HUES64 (cell line): ENCODE data around the gene EBLN1. TPM values are rescaled to one million over a fixed set of nuclear protein-coding genes. Genes with fewer than 3 reads are reported as not detected.

Source experiments
- H3K27ac ChIP-seq: 2 replicates; pipeline ENCODE4 v1.7.0; 2013; ENCODE audit warnings: low read depth, low read length, inconsistent platforms
- H3K27me3 ChIP-seq: 2 replicates; pipeline ENCODE4 v1.6.1; 2013; ENCODE audit warnings: mild to moderate bottlenecking, low read length; ENCODE audit not compliant: insufficient read depth
- H3K36me3 ChIP-seq: 2 replicates; pipeline ENCODE4 v1.6.1; 2013; ENCODE audit warnings: mild to moderate bottlenecking, low read length; ENCODE audit not compliant: insufficient read depth
- H3K4me1 ChIP-seq: 2 replicates; pipeline ENCODE4 v1.6.1; 2013; ENCODE audit warnings: mild to moderate bottlenecking, low read length, moderate library complexity; ENCODE audit not compliant: insufficient read depth
- H3K4me3 ChIP-seq: 2 replicates; pipeline ENCODE4 v1.5.1; 2013; ENCODE audit warnings: mild to moderate bottlenecking, low read length, moderate library complexity
- H3K9ac ChIP-seq: 2 replicates; pipeline ENCODE4 v1.6.1; 2013; ENCODE audit warnings: mild to moderate bottlenecking, low read depth, low read length
- H3K9me3 ChIP-seq: 2 replicates; pipeline ENCODE4 v1.6.1; 2013; ENCODE audit warnings: low read depth, low read length; ENCODE audit not compliant: insufficient read depth
- WGBS: fragments of 150-250, 120-280 bp; methylation state at CpG from one replicate; pipeline ENCODE4 v1.1.7; 2013; ENCODE audit warnings: missing lambda C conversion rate; 5-methylcytosine and 5-hydroxymethylcytosine counted together
- polyA plus RNA-seq, 2 experiments: library from polyadenylated mRNA; stranded (reverse); fragments of 50-300 nt; gene quantifications; one replicate each; pipeline ENCODE4 v1.2.3, GENCODE V29; 2013

EBLN1 gene
- polyA plus RNA-seq (2013, experiment 1 of 2), result not detected
- polyA plus RNA-seq (2013, experiment 2 of 2), result not detected

- WGBS, result 94% methylated on average over 6 of the region's 7 CpGs
- no peak within 1 kb of the TSS for H3K4me3 ChIP-seq
- no peaks in the 10 kb centered on the region for H3K4me1 ChIP-seq
- no peaks in the 10 kb centered on the region for H3K9me3 ChIP-seq
- no peaks in the 10 kb centered on the region for H3K36me3 ChIP-seq
- H3K27me3 ChIP-seq, result no peaks in the 10 kb centered on the region
- no peak within 1 kb of the TSS for H3K27ac ChIP-seq
- no peak within 1 kb of the TSS for H3K9ac ChIP-seq
Measured at GRCh38 chr10:22217842-22218241, at the start of gene EBLN1. EBLN1 (minus strand) TSS chr10:22218015; CDS start chr10:22209983, 8,032 bp downstream.

GRCh38 chr10:22265839-22266537 lies 48.2 kb upstream of the EBLN1 start:
- Histone ChIP-seq H3K36me3 (no peaks in the 10 kb centered on the region), H3K9me3 (no peaks in the 10 kb centered on the region), H3K27me3 (no peaks in the 10 kb centered on the region), H3K27ac (no peak overlapping the region), H3K4me3 (no peak overlapping the region), H3K4me1 (no peaks in the 10 kb centered on the region), H3K9ac (no peak overlapping the region)
- 95% methylated on average over 3 of the region's 4 CpGs for WGBS

- H3K27me3 ChIP-seq, result peaks cover 15% of the 10 kb centered on the region
- WGBS, result 97% methylated on average over 2 of the region's 2 CpGs
- no peaks in the 10 kb centered on the region for H3K36me3 ChIP-seq
Measured at GRCh38 chr10:22263106-22263505, 45.3 kb upstream of the EBLN1 start.

GRCh38 chr10:22259280-22259679 lies 41.5 kb upstream of the EBLN1 start:
- Histone ChIP-seq H3K4me3 (no peak overlapping the region), H3K9ac (no peak overlapping the region), H3K9me3 (no peaks in the 10 kb centered on the region), H3K27ac (no peak overlapping the region), H3K4me1 (no peaks in the 10 kb centered on the region), H3K27me3 (peaks cover 53% of the 10 kb centered on the region), H3K36me3 (no peaks in the 10 kb centered on the region)
- WGBS, result 89% methylated on average over 2 of the region's 3 CpGs

More at GRCh38 chr10:22263106-22263505, 45.3 kb upstream of the EBLN1 start:
- Histone ChIP-seq H3K9me3 (no peaks in the 10 kb centered on the region), H3K27ac (no peak overlapping the region), H3K9ac (no peak overlapping the region), H3K4me1 (no peaks in the 10 kb centered on the region), H3K4me3 (no peak overlapping the region)

- WGBS, result 69% methylated on average over 3 of the region's 3 CpGs
- Histone ChIP-seq H3K4me3 (no peak overlapping the region), H3K9ac (no peak overlapping the region), H3K27ac (no peak overlapping the region), H3K4me1 (no peaks in the 10 kb centered on the region), H3K27me3 (peaks cover 62% of the 10 kb centered on the region), H3K36me3 (no peaks in the 10 kb centered on the region), H3K9me3 (no peaks in the 10 kb centered on the region)
Measured at GRCh38 chr10:22258471-22258870, 40.7 kb upstream of the EBLN1 start.

- peak overlapping the region; percentile 73; the same call in 1 of the 2 replicates for H3K4me3 ChIP-seq
- H3K27me3 ChIP-seq, result peaks cover 99% of the 10 kb centered on the region
Measured at GRCh38 chr10:22253580-22253882, 35.7 kb upstream of the EBLN1 start.

GRCh38 chr10:22252801-22253579 lies 35.2 kb upstream of the EBLN1 start:
- peak overlapping the region; percentile 77 for H3K9ac ChIP-seq

More at GRCh38 chr10:22253580-22253882, 35.7 kb upstream of the EBLN1 start:
- Histone ChIP-seq H3K36me3 (no peaks in the 10 kb centered on the region), H3K4me1 (peaks cover 5% of the 10 kb centered on the region; the same call in 1 of the 2 replicates), H3K9ac (no peak overlapping the region), H3K9me3 (no peaks in the 10 kb centered on the region), H3K27ac (no peak overlapping the region)
- WGBS, result 4% methylated on average over 24 of the region's 24 CpGs

GRCh38 chr10:22252224-22252800 lies 34.5 kb upstream of the EBLN1 start:
- H3K4me3 ChIP-seq, result peak overlapping the region; percentile 73
- peak overlapping the region; percentile 77 for H3K9ac ChIP-seq
- whole genome bisulfite sequencing, result under 1% methylated on average over 52 of the region's 52 CpGs
- H3K36me3 ChIP-seq, result no peaks in the 10 kb centered on the region
- H3K27me3 ChIP-seq, result peaks cover 99% of the 10 kb centered on the region
- H3K27ac ChIP-seq, result no peak overlapping the region
- no peaks in the 10 kb centered on the region for H3K9me3 ChIP-seq
- peaks cover 5% of the 10 kb centered on the region; the same call in 1 of the 2 replicates for H3K4me1 ChIP-seq

More at GRCh38 chr10:22252801-22253579, 35.2 kb upstream of the EBLN1 start:
- Histone ChIP-seq H3K4me3 (peak overlapping the region; percentile 73), H3K27ac (no peak overlapping the region), H3K36me3 (no peaks in the 10 kb centered on the region), H3K9me3 (no peaks in the 10 kb centered on the region), H3K27me3 (peaks cover 99% of the 10 kb centered on the region), H3K4me1 (peaks cover 5% of the 10 kb centered on the region; the same call in 1 of the 2 replicates)
- WGBS, result under 1% methylated on average over 80 of the region's 80 CpGs

GRCh38 chr10:22251751-22252223 lies 34.0 kb upstream of the EBLN1 start:
- H3K27ac ChIP-seq, result no peak overlapping the region
- H3K9me3 ChIP-seq, result no peaks in the 10 kb centered on the region
- H3K9ac ChIP-seq, result peak overlapping the region; percentile 77
- H3K36me3 ChIP-seq, result no peaks in the 10 kb centered on the region
- H3K4me3 ChIP-seq, result peak overlapping the region; percentile 73
- WGBS, result under 1% methylated on average over 23 of the region's 28 CpGs
- peaks cover 5% of the 10 kb centered on the region; the same call in 1 of the 2 replicates for H3K4me1 ChIP-seq
- peaks cover 93% of the 10 kb centered on the region for H3K27me3 ChIP-seq

GRCh38 chr10:22250897-22251660 lies 33.3 kb upstream of the EBLN1 start:
- Histone ChIP-seq H3K9ac (no peak overlapping the region), H3K4me3 (peak overlapping the region; percentile 73), H3K27ac (no peak overlapping the region), H3K4me1 (peaks cover 5% of the 10 kb centered on the region; the same call in 1 of the 2 replicates), H3K36me3 (no peaks in the 10 kb centered on the region), H3K27me3 (peaks cover 86% of the 10 kb centered on the region), H3K9me3 (no peaks in the 10 kb centered on the region)
- 11% methylated on average over 11 of the region's 13 CpGs for WGBS
